Neural cell (in vitro differentiated cells): ENCODE measurements around the gene REXO1. TPM values are rescaled to one million over a fixed set of nuclear protein-coding genes. Genes with fewer than 3 reads are reported as not detected.

ENCODE experiments used
- H2AFZ ChIP-seq: fragments of 200-600, 300-800 bp; sonication (generic), shearing (Covaris generic); 2 replicates; pipeline ENCODE4 v1.6.0; 2014; ENCODE audit warnings: low read depth, mild to moderate bottlenecking, antibody characterized with exemption, low read length, moderate library complexity
- H3F3A ChIP-seq: fragments of 200-600 bp; shearing (Covaris generic); 2 replicates; pipeline ENCODE4 v1.6.1; 2016; ENCODE audit warnings: mild to moderate bottlenecking, moderate library complexity, mixed read lengths, antibody characterized with exemption, low read length; ENCODE audit not compliant: insufficient read depth, poor library complexity, severe bottlenecking
- H3K27ac ChIP-seq: fragments of 200-600, 300-800 bp; sonication (generic), shearing (Covaris generic); 2 replicates; pipeline ENCODE4 v1.5.1; 2014; ENCODE audit warnings: mild to moderate bottlenecking, low read length, moderate library complexity
- H3K27me3 ChIP-seq: fragments of 300-800, 200-600 bp; sonication (generic), shearing (Covaris generic); 2 replicates; pipeline ENCODE4 v1.6.0; 2014; ENCODE audit warnings: mild to moderate bottlenecking, low read depth, low read length, moderate library complexity; ENCODE audit not compliant: insufficient read depth
- H3K36me3 ChIP-seq: fragments of 300-800, 200-600 bp; sonication (generic), shearing (Covaris generic); 2 replicates; pipeline ENCODE4 v1.5.1; 2014; ENCODE audit warnings: mild to moderate bottlenecking, antibody characterized with exemption, low read length, moderate library complexity; ENCODE audit not compliant: insufficient read depth
- H3K4me2 ChIP-seq: fragments of 300-800, 200-600 bp; sonication (generic), shearing (Covaris generic); 2 replicates; pipeline ENCODE4 v1.6.0; 2014; ENCODE audit warnings: mild to moderate bottlenecking, low read length
- H3K4me3 ChIP-seq: fragments of 300-800, 200-600 bp; sonication (generic), shearing (Covaris generic); 2 replicates; pipeline ENCODE4 v1.5.1; 2014; ENCODE audit warnings: mild to moderate bottlenecking, low read length, moderate library complexity
- H3K79me2 ChIP-seq: fragments of 200-600 bp; shearing (Covaris generic); replicated peaks from 2 replicates; pipeline ENCODE4 v1.6.0; 2014; ENCODE audit warnings: mild to moderate bottlenecking, low read length, moderate library complexity; ENCODE audit not compliant: insufficient read depth
- H3K9ac ChIP-seq: fragments of 300-800, 200-600 bp; sonication (generic), shearing (Covaris generic); 2 replicates; pipeline ENCODE4 v1.6.1; 2016; ENCODE audit warnings: mild to moderate bottlenecking, low read length, mixed read lengths
- H3K9me2 ChIP-seq: fragments of 200-600 bp; shearing (Covaris generic); 2 replicates; pipeline ENCODE4 v1.6.1; 2016; ENCODE audit warnings: mild to moderate bottlenecking, low read length, mixed read lengths; ENCODE audit not compliant: insufficient read depth
- H3K9me3 ChIP-seq: fragments of 200-600, 300-800 bp; sonication (generic), shearing (Covaris generic); 2 replicates; pipeline ENCODE4 v1.6.1; 2016; ENCODE audit warnings: mild to moderate bottlenecking, mixed run types, low read length, moderate library complexity, mixed read lengths
- H4K20me1 ChIP-seq: fragments of 200-600 bp; shearing (Covaris generic); 2 replicates; pipeline ENCODE4 v1.6.1; 2016; ENCODE audit warnings: mild to moderate bottlenecking, mixed run types; ENCODE audit not compliant: insufficient read depth
- CTCF ChIP-seq: fragments of 450-650 bp; IDR thresholded peaks from 2 replicates; pipeline ENCODE4 v1.5.1; 2014; ENCODE audit warnings: antibody characterized with exemption, mild to moderate bottlenecking, moderate library complexity; ENCODE audit not compliant: poor library complexity, severe bottlenecking
- EP300 ChIP-seq: fragments of 450-650 bp; conservative IDR thresholded peaks from 2 replicates; pipeline ENCODE4 v1.6.1; 2014; ENCODE audit warnings: antibody characterized with exemption, mild to moderate bottlenecking, moderate library complexity; ENCODE audit not compliant: poor library complexity, severe bottlenecking
- EZH2 ChIP-seq: fragments of 200-600, 300-800 bp; shearing (Covaris generic), sonication (generic); IDR thresholded peaks from 2 replicates; pipeline ENCODE4 v1.6.1; 2014; ENCODE audit warnings: antibody characterized with exemption, low read length, borderline replicate concordance, mild to moderate bottlenecking; ENCODE audit not compliant: insufficient read depth, poor library complexity, severe bottlenecking
- MXI1 ChIP-seq: fragments of 450-650 bp; conservative IDR thresholded peaks from 2 replicates; pipeline ENCODE4 v1.6.1; 2014; ENCODE audit warnings: antibody characterized with exemption, mild to moderate bottlenecking; ENCODE audit not compliant: poor library complexity, severe bottlenecking
- POLR2AphosphoS5 ChIP-seq: IDR thresholded peaks from 2 replicates; pipeline ENCODE4 v1.6.1; 2012
- RAD21 ChIP-seq: fragments of 450-650 bp; conservative IDR thresholded peaks from 2 replicates; pipeline ENCODE4 v1.6.1; 2014; ENCODE audit warnings: antibody characterized with exemption, mild to moderate bottlenecking, moderate library complexity
- REST ChIP-seq: IDR thresholded peaks from 2 replicates; pipeline ENCODE4 v1.6.1; 2012; ENCODE audit warnings: borderline replicate concordance
- SMC3 ChIP-seq: fragments of 450-650 bp; conservative IDR thresholded peaks from 2 replicates; pipeline ENCODE4 v1.6.1; 2014; ENCODE audit warnings: antibody characterized with exemption, mild to moderate bottlenecking, moderate library complexity; ENCODE audit not compliant: poor library complexity
- TAF1 ChIP-seq: IDR thresholded peaks from 2 replicates; pipeline ENCODE4 v1.6.1; 2012; ENCODE audit warnings: low read depth
- polyA plus RNA-seq: library from polyadenylated mRNA; depleted of rRNA; stranded (reverse); fragments of >200 nt; gene quantifications from 2 replicates; pipeline ENCODE4 v1.2.3, GENCODE V29; 2014

REXO1 gene
- polyA plus RNA-seq, 1 donor from 2014 or later, result 9.2 TPM

DNA sequence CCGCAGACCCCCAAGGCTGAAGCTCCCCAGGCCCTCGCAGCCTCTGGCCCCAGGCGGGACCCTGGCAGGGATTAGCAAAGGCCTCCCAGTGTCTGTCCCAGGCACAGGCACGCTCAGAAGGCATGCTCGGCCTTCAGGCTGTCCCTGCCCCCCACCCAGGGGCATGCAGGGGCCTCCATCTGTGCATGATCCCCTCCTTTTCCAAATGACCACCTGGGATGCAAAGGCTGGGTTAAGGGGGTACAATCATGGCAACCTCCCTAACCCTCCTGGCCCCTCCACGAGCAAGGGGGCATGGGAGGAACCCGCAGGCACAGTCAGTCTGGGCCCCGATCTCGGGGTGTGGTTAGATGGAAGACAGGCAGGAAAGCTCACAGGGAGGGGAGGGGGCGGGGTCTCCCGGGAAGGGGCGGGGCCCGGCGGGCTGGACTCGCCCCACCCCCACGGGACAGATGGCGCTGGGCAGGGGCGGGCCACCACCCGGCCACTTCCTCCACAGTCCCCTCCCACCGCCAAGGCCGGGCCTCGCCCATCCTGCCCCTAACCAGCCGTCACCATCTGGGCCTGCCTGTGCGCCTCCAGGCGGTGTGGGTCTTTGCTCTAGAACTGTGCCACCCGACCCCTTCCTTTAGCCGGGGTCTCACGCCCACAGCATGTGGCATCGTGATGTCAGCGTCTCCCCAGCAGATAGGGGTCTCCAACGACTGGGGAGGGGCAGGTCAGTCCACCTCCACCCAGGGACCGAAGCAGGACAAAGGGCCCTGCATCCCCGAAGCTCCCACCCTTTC lies 7.0 kb upstream of the REXO1 start:
- no peak overlapping the region for H3K4me3 ChIP-seq
- no peak for TF ChIP-seq MXI1
- no peak for TF ChIP-seq CTCF
- no peak for TF ChIP-seq RAD21
- TF ChIP-seq TAF1, result no peak
- TF ChIP-seq EZH2, result no peak
- no peak for TF ChIP-seq EP300
- TF ChIP-seq POLR2AphosphoS5, result no peak
- TF ChIP-seq REST, result no peak
- no peak for TF ChIP-seq SMC3
- no peak overlapping the region for H3K9ac ChIP-seq
- no peaks in the 10 kb centered on the region for H3K36me3 ChIP-seq
- H3K9me2 ChIP-seq, result no peaks in the 10 kb centered on the region
- no peak overlapping the region for H3K4me2 ChIP-seq
- peaks cover 2% of the 10 kb centered on the region for H3K27me3 ChIP-seq
- H2AFZ ChIP-seq, result no peak overlapping the region
- no peaks in the 10 kb centered on the region for H3K9me3 ChIP-seq
- no peak overlapping the region for H3K27ac ChIP-seq
- no peaks in the 10 kb centered on the region for H3F3A ChIP-seq
- H4K20me1 ChIP-seq, result no peaks in the 10 kb centered on the region
- no peaks in the 10 kb centered on the region for H3K79me2 ChIP-seq

GRCh38 chr19:1854542-1855039 lies 6.3 kb upstream of the REXO1 start:
- H3K27me3 ChIP-seq, result no peaks in the 10 kb centered on the region
- TF ChIP-seq EZH2 (no peak), CTCF (no peak), MXI1 (no peak), SMC3 (no peak), RAD21 (no peak), REST (no peak), POLR2AphosphoS5 (no peak), EP300 (no peak), TAF1 (no peak)
- H3K9me3 ChIP-seq, result no peaks in the 10 kb centered on the region
- H3K36me3 ChIP-seq, result no peaks in the 10 kb centered on the region
- no peaks in the 10 kb centered on the region for H4K20me1 ChIP-seq
- no peaks in the 10 kb centered on the region for H3F3A ChIP-seq
- H3K4me3 ChIP-seq, result no peak overlapping the region
- H3K79me2 ChIP-seq, result no peaks in the 10 kb centered on the region
- H3K27ac ChIP-seq, result no peak overlapping the region
- H3K9ac ChIP-seq, result no peak overlapping the region
- no peak overlapping the region for H2AFZ ChIP-seq
- H3K9me2 ChIP-seq, result no peaks in the 10 kb centered on the region
- no peak overlapping the region for H3K4me2 ChIP-seq
